Measurements from ENCODE around the gene ZNF593OS.
A peak's percentile ranks its signal among the peaks of the same experiment; 100 is the strongest.

Gene ZNF593OS

DNA sequence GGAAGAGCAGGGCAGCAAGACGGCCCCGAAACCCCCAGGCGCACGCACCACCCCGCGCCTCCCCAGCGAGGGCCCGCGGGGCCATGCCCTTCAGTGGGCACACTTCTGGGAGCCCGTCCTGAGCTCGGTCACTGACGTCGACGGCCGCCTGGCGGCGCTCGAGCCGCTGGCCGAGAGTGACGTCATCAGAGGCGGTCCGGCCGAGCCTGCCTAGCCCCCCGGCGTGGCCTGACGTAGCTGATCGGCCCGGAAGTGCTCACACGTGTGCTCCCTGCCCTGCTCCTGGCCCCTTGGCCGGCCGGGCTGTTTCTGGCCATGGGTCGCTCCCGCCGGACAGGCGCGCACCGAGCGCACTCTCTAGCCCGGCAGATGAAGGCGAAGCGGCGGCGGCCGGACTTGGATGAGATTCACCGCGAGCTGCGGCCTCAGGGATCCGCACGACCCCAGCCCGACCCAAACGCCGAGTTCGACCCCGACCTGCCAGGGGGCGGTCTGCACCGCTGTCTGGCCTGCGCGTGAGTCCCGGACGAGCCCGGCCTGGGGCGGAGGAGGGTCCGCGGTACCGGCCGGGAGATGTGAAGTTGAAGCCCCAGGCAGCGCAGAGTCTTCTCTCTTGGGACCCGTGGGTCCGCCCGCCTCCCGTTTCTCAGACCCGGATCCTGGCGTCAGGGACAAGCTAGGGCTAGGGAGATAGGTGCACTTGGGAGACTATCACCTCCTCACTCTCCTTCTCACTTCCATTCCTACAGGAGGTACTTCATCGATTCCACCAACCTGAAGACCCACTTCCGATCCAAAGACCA, 1.8 kb downstream of the ZNF593OS start, which contains the start of gene ZNF593:
ZNF593 (plus strand) TSS at position 240 of the 803 bp plus-strand sequence; CDS start at position 316, 76 bp downstream.
- peak within 1 kb of the TSS; percentile 99 for H2BK5ac ChIP-seq (ENCODE audit: low read length)
- no peak within 1 kb of the TSS for H4K91ac ChIP-seq (ENCODE audit: low read depth, low read length, poor library complexity)
- H3K27me3 ChIP-seq (ENCODE audit: control insufficient read depth in 3 of 3, insufficient read depth in 3 of 3, low read depth in 1 of 3, low read length in 3 of 3), result peaks cover 0 to 3% (median 0%) of the 10 kb centered on the region in 3 experiments
- peak within 1 kb of the TSS; percentile 97 for H2AFZ ChIP-seq (ENCODE audit: low read length)
- peak within 1 kb of the TSS; percentile 82 for H3K9ac ChIP-seq (ENCODE audit: low read depth, low read length, poor library complexity)
- H3K4me2 ChIP-seq (ENCODE audit: insufficient read depth, low read length, poor library complexity, severe bottlenecking), result peak within 1 kb of the TSS; percentile 98
- peak within 1 kb of the TSS; percentile 70 to 87 for H3K4me3 ChIP-seq (ENCODE audit: low read length in 2 of 2)
- H3K27ac ChIP-seq (replicated peaks; ENCODE audit: low read length), result peak within 1 kb of the TSS; percentile 53
- peaks cover 7 to 11% of the 10 kb centered on the region in 2 donors for H3K36me3 ChIP-seq (replicated peaks in 1 of 2; ENCODE audit: control insufficient read depth in 2 of 2, insufficient read depth in 2 of 2, low read length in 2 of 2)
- peak within 1 kb of the TSS; percentile 98 for H3K14ac ChIP-seq (ENCODE audit: low read length)
- WGBS, 2 donors (ENCODE audit: extremely low coverage in 2 of 2, insufficient read length in 2 of 2, insufficient replicate concordance in 1 of 2), result no CpG with 5 or more reads among the region's 76 CpGs
- H2AK5ac ChIP-seq (ENCODE audit: low read depth, low read length), result peak within 1 kb of the TSS; percentile 86
- peak; percentile 82 for DNase-seq (ENCODE audit: low spot score)
- H3K4ac ChIP-seq (ENCODE audit: low read length), result no peak within 1 kb of the TSS
- peak within 1 kb of the TSS; percentile 95 for H3K18ac ChIP-seq (ENCODE audit: low read length)
- H2BK15ac ChIP-seq (ENCODE audit: low read length), result peak within 1 kb of the TSS; percentile 38
- H4K8ac ChIP-seq (ENCODE audit: low read depth, low read length), result no peak within 1 kb of the TSS
- no peaks in the 10 kb centered on the region for H3K9me3 ChIP-seq (replicated peaks in 1 of 2; ENCODE audit: control insufficient read depth in 2 of 2, insufficient read depth in 1 of 2, low read depth in 1 of 2, low read length in 2 of 2)
- H2BK12ac ChIP-seq (ENCODE audit: low read length), result peak within 1 kb of the TSS; percentile 59
- no peak within 1 kb of the TSS for H2BK120ac ChIP-seq (ENCODE audit: low read depth, low read length)
- H3K23ac ChIP-seq (ENCODE audit: low read depth, low read length, poor library complexity), result peak within 1 kb of the TSS; percentile 98
- peaks cover 8% of the 10 kb centered on the region for H3K79me1 ChIP-seq (ENCODE audit: low read depth, low read length)
- H3K4me1 ChIP-seq (ENCODE audit: control insufficient read depth in 2 of 2, insufficient read depth in 1 of 2, low read depth in 1 of 2, low read length in 2 of 2), result peaks cover 24 to 42% of the 10 kb centered on the region in 2 donors

DNA sequence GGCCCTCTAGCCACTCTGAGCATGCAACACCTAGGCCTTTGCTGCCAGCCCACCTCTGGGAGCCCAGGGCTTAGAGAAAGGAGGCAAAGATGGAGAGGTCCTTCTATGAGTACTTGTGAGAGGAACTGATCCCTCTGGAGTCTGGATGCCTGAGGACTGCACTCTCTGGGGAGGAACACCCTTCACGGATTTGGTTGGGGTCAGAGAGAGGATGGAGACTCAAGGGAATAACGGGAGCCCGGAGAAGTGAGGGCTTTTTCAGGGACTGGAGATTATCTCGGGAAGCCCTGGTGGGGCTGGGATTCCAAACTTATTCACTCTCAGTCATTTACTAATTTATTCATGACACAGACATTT, 2.5 kb downstream of the ZNF593OS start:
- Histone ChIP-seq H3K23ac (ENCODE audit: low read depth, low read length, poor library complexity) (no peak overlapping the region), H2AFZ (ENCODE audit: low read length) (peak overlapping the region; percentile 97), H3K36me3 (replicated peaks in 1 of 2; ENCODE audit: control insufficient read depth in 2 of 2, insufficient read depth in 2 of 2, low read length in 2 of 2) (peaks cover 7 to 11% of the 10 kb centered on the region in 2 donors), H3K4ac (ENCODE audit: low read length) (no peak overlapping the region), H3K18ac (ENCODE audit: low read length) (no peak overlapping the region), H3K4me3 (ENCODE audit: low read length in 2 of 2) (peak overlapping the region in 1 of 2 donors; percentile 70), H3K9me3 (replicated peaks in 1 of 2; ENCODE audit: control insufficient read depth in 2 of 2, insufficient read depth in 1 of 2, low read depth in 1 of 2, low read length in 2 of 2) (no peaks in the 10 kb centered on the region), H2AK5ac (ENCODE audit: low read depth, low read length) (peak overlapping the region; percentile 0), H3K27ac (replicated peaks; ENCODE audit: low read length) (peak overlapping the region; percentile 53), H3K27me3 (ENCODE audit: control insufficient read depth in 3 of 3, insufficient read depth in 3 of 3, low read depth in 1 of 3, low read length in 3 of 3) (peaks cover 0 to 3% (median 0%) of the 10 kb centered on the region in 3 experiments), H4K91ac (ENCODE audit: low read depth, low read length, poor library complexity) (no peak overlapping the region), H3K79me1 (ENCODE audit: low read depth, low read length) (peaks cover 8% of the 10 kb centered on the region), H3K4me1 (ENCODE audit: control insufficient read depth in 2 of 2, insufficient read depth in 1 of 2, low read depth in 1 of 2, low read length in 2 of 2) (peaks cover 28 to 46% of the 10 kb centered on the region in 2 donors), H3K4me2 (ENCODE audit: insufficient read depth, low read length, poor library complexity, severe bottlenecking) (peak overlapping the region; percentile 98), H3K14ac (ENCODE audit: low read length) (no peak overlapping the region), H2BK5ac (ENCODE audit: low read length) (peak overlapping the region; percentile 99), H2BK120ac (ENCODE audit: low read depth, low read length) (no peak overlapping the region), H4K8ac (ENCODE audit: low read depth, low read length) (no peak overlapping the region), H2BK15ac (ENCODE audit: low read length) (no peak overlapping the region), H3K9ac (ENCODE audit: low read depth, low read length, poor library complexity) (no peak overlapping the region), H2BK12ac (ENCODE audit: low read length) (no peak overlapping the region)
- no peak for DNase-seq (ENCODE audit: low spot score)
- WGBS, 2 donors (ENCODE audit: extremely low coverage in 2 of 2, insufficient read length in 2 of 2, insufficient replicate concordance in 1 of 2), result no CpG with 5 or more reads among the region's 4 CpGs

DNA sequence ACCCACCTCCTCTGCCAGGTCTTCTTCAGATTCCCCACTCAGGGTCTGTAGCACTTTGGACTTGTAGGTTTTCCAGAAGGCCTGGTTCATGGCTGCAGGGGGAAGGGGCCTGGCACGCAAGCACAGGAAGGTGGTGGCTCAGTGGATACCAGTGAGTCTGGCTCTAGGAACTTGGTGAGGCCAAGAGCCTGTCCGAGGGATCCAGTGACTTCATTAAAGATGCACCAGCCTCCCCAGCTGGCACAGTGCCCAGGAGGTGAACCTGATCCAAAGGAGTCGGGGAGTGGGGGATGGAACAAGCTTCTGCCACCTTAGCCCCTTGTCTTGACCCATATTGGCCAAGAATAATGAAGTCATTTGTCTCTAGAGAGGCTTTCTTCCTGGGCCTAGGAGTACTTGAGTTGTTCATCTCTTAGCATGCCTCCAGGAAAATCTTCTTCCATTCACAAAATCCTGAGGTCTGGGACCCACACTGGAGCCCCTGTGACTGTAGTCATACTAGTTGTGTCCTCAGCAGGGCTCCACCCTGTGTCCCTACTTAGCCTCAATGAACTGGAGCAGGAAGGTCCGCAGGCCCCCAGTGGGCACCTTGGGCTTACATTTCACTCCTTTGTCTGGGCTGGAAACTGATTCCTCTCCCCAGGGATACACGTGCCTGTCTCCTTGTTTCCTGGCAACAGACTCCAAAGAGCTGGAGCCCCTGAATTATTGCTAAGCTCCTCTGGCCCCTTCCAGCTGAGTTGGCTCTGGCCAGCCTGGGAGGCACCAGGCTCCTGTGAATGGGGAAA, 3.0 kb downstream of the ZNF593OS start, which contains the start of gene C1orf232:
C1orf232 (minus strand) TSS at position 554 of the 788 bp plus-strand sequence; CDS start at position 90, 464 bp downstream.
- Histone ChIP-seq H2AFZ (ENCODE audit: low read length) (peak within 1 kb of the TSS; percentile 97), H3K4me1 (ENCODE audit: control insufficient read depth in 2 of 2, insufficient read depth in 1 of 2, low read depth in 1 of 2, low read length in 2 of 2) (peaks cover 28 to 48% of the 10 kb centered on the region in 2 donors), H3K27ac (replicated peaks; ENCODE audit: low read length) (peak within 1 kb of the TSS; percentile 53), H3K9me3 (replicated peaks in 1 of 2; ENCODE audit: control insufficient read depth in 2 of 2, insufficient read depth in 1 of 2, low read depth in 1 of 2, low read length in 2 of 2) (no peaks in the 10 kb centered on the region), H3K4me2 (ENCODE audit: insufficient read depth, low read length, poor library complexity, severe bottlenecking) (peak within 1 kb of the TSS; percentile 98), H3K27me3 (ENCODE audit: control insufficient read depth in 3 of 3, insufficient read depth in 3 of 3, low read depth in 1 of 3, low read length in 3 of 3) (peaks cover 0 to 5% (median 3%) of the 10 kb centered on the region in 3 experiments), H2BK5ac (ENCODE audit: low read length) (peak within 1 kb of the TSS; percentile 99), H3K14ac (ENCODE audit: low read length) (peak within 1 kb of the TSS; percentile 98), H3K4me3 (ENCODE audit: low read length in 2 of 2) (peak within 1 kb of the TSS; percentile 70 to 87), H3K36me3 (replicated peaks in 1 of 2; ENCODE audit: control insufficient read depth in 2 of 2, insufficient read depth in 2 of 2, low read length in 2 of 2) (peaks cover 7 to 11% of the 10 kb centered on the region in 2 donors), H2BK12ac (ENCODE audit: low read length) (peak within 1 kb of the TSS; percentile 90), H2BK120ac (ENCODE audit: low read depth, low read length) (peak within 1 kb of the TSS; percentile 21), H3K4ac (ENCODE audit: low read length) (peak within 1 kb of the TSS; percentile 53), H3K23ac (ENCODE audit: low read depth, low read length, poor library complexity) (peak within 1 kb of the TSS; percentile 98), H3K79me1 (ENCODE audit: low read depth, low read length) (peaks cover 8% of the 10 kb centered on the region), H2AK5ac (ENCODE audit: low read depth, low read length) (peak within 1 kb of the TSS; percentile 99), H4K8ac (ENCODE audit: low read depth, low read length) (no peak within 1 kb of the TSS), H4K91ac (ENCODE audit: low read depth, low read length, poor library complexity) (peak within 1 kb of the TSS; percentile 92), H3K18ac (ENCODE audit: low read length) (peak within 1 kb of the TSS; percentile 95), H2BK15ac (ENCODE audit: low read length) (peak within 1 kb of the TSS; percentile 96), H3K9ac (ENCODE audit: low read depth, low read length, poor library complexity) (peak within 1 kb of the TSS; percentile 82)
- no peak for DNase-seq (ENCODE audit: low spot score)
- WGBS, 2 donors (ENCODE audit: extremely low coverage in 2 of 2, insufficient read length in 2 of 2, insufficient replicate concordance in 1 of 2), result no CpG with 5 or more reads among the region's 5 CpGs
